GM21576 (cell line): ENCODE results near the gene YIPF6.
"Not testable (repeated sequence)": the region's sequence is repeated elsewhere in the genome, so short reads cannot be mapped to it uniquely, and the experiment has no call there.

ENCODE experiments used
- ATAC-seq: cut with Tn5 transposase; IDR thresholded peaks from one replicate; pipeline ENCODE4 v1.9.1; 2021; ENCODE audit warnings: mild to moderate bottlenecking, moderate library complexity; ENCODE audit not compliant: unreplicated experiment

Gene YIPF6

GRCh38 chrX:68503836-68504636 is 5.2 kb downstream of the YIPF6 start:
- ATAC-seq = no peak

GRCh38 chrX:68506649-68507048 is 7.8 kb downstream of the YIPF6 start:
- no peak for ATAC-seq

- no peak for ATAC-seq
Observed at GRCh38 chrX:68508799-68509198, 9.9 kb downstream of the YIPF6 start.

GRCh38 chrX:68511255-68511654 is 12.4 kb downstream of the YIPF6 start:
- peak; percentile 81 for ATAC-seq

GRCh38 chrX:68524680-68525079 is 25.8 kb downstream of the YIPF6 start:
- ATAC-seq = not testable (repeated sequence)

- ATAC-seq = no peak
Observed at GRCh38 chrX:68532831-68533533, 34.1 kb downstream of the YIPF6 start.

- ATAC-seq = no peak
Observed at GRCh38 chrX:68533656-68534055, 34.8 kb downstream of the YIPF6 start.

GRCh38 chrX:68534691-68535090 is 35.8 kb downstream of the YIPF6 start:
- no peak for ATAC-seq

- no peak for ATAC-seq
Observed at GRCh38 chrX:68536429-68536828, 37.6 kb downstream of the YIPF6 start.

- no peak for ATAC-seq
Observed at GRCh38 chrX:68536884-68537283, 38.0 kb downstream of the YIPF6 start.

- no peak for ATAC-seq
Observed at GRCh38 chrX:68550193-68550592, 51.3 kb downstream of the YIPF6 start.

- no peak for ATAC-seq
Observed at GRCh38 chrX:68556036-68556435, 57.2 kb downstream of the YIPF6 start.

GRCh38 chrX:68557126-68557525 is 58.3 kb downstream of the YIPF6 start:
- ATAC-seq = not testable (repeated sequence)

GRCh38 chrX:68559905-68560304 is 61.1 kb downstream of the YIPF6 start:
- ATAC-seq = not testable (repeated sequence)

GRCh38 chrX:68568136-68568535 is 69.3 kb downstream of the YIPF6 start:
- no peak for ATAC-seq

- ATAC-seq = no peak
Observed at GRCh38 chrX:68570598-68570997, 71.7 kb downstream of the YIPF6 start.

- no peak for ATAC-seq
Observed at GRCh38 chrX:68571292-68571609, 72.4 kb downstream of the YIPF6 start.

GRCh38 chrX:68571610-68572311 is 72.9 kb downstream of the YIPF6 start:
- ATAC-seq = peak; percentile 88

GRCh38 chrX:68574240-68574639 is 75.4 kb downstream of the YIPF6 start:
- ATAC-seq = no peak

- ATAC-seq = no peak
Observed at GRCh38 chrX:68579810-68580209, 81.0 kb downstream of the YIPF6 start.

GRCh38 chrX:68584221-68584620 is 85.4 kb downstream of the YIPF6 start:
- no peak for ATAC-seq
